ENCODE measurements around the gene CSF2RB. TPM values are rescaled to one million over a fixed set of nuclear protein-coding genes. Genes with fewer than 3 reads are reported as not detected.

CSF2RB gene
- total RNA-seq (2014; rRNA removed; shearing (Covaris generic); ENCODE audit: low replicate concordance): 0.09 TPM in 1 of 2 replicates, not detected in the other

DNA sequence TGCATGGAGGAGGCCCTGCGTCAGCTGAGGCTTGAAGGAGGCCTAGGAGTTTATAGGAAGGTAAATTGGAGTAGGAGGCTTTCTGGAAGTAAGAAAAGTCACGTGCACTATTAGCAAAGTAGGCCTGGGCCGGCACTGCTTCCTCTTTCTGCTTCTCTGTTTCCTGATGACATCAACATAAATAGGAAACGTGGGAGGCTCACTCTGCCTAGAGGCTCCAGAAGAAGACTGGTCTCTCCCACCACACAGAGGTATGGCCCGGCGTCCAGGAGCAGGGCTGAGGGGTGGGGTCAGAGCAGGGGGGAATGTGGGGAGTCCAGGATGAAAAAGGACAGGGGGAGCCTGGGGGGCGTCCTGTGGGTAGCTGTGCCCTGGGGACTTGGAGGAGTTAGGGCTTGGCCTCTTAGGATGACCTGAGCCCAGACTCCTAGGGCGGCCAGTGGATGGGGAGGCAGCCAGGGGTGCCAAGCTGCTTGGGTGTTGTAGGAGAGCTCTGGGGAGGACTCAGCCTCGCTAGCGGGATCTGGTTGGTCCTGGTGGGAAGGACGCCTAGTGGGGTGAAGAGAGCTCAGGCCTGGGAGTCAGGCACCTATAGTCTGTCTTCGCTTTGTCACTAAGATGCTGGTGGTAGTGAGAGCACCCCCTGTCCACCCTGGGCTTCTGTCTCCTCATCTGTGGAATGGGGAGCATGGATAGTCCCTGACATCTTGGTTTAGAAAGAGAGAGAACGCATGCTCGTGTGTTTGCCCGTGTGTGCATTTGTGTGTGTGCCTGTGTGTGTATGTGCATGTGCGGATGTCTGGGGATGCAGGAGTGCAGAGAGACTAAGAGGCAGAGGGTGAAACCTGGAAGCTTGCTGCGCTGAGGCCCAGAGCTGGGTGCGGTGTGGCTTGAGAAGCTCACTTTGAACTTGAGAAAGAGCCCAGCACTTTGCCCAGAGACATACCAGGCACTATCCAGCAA, at the start of gene CSF2RB:
Gene CSF2RB, plus strand, starts transcription at position 202 of the 963 bp plus-strand sequence. CDS start 8,580 bp downstream, outside the sequence.
- in situ Hi-C loops (cut with HindIII; ENCODE audit: low pct_unique_long_range_greater_than_20kb, low sequenced_read_pairs): no loop called here
- no peak for DNase-seq (ENCODE audit: low read depth)

GRCh38 chr22:36863979-36864378, 49.4 kb upstream of the CSF2RB start:
- DNase-seq (ENCODE audit: low read depth): no peak
- in situ Hi-C loops (cut with HindIII; ENCODE audit: low pct_unique_long_range_greater_than_20kb, low sequenced_read_pairs): no loop called here

- in situ Hi-C loops (cut with HindIII; ENCODE audit: low pct_unique_long_range_greater_than_20kb, low sequenced_read_pairs): no loop called here
- DNase-seq (ENCODE audit: low read depth): no peak
These were observed 48.8 kb upstream of the CSF2RB start for GRCh38 chr22:36864454-36865215.

- in situ Hi-C loops (cut with HindIII; ENCODE audit: low pct_unique_long_range_greater_than_20kb, low sequenced_read_pairs): no loop called here
- no peak for DNase-seq (ENCODE audit: low read depth)
These were observed 48.1 kb upstream of the CSF2RB start for GRCh38 chr22:36865346-36865745.

- no peak for DNase-seq (ENCODE audit: low read depth)
- in situ Hi-C loops (cut with HindIII; ENCODE audit: low pct_unique_long_range_greater_than_20kb, low sequenced_read_pairs): no loop called here
These were observed 45.7 kb upstream of the CSF2RB start for GRCh38 chr22:36867695-36868094.

DNA sequence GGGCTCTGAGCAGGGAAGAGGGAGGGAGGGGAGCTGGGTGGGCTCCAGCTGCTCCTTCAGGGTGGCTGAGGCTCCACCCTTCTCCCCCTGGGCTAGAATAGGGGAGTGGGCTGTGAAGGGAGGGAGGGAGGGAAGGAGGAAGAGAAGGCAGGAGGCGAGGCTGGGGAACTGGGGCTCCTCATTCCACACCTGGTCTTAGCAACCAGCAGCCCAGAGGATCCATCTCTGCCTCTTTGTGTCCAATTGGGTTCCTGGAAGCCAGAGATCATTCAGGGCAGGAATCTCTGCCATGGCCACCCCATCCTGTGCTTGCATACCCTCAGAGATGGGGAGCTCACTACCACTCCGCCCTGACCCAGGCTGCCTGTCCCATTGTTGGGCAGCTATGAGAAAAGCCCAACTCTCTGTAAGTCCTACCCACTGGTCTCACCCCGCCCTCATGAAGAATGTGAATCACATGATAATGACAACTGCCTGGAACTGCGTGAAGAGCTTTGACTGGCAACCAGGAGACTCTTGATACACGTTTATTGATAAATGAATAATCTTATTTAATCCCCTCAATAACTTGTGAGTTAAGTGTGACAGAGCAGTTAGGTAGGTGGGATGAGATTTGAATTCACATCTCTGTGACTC, 44.8 kb upstream of the CSF2RB start:
- DNase-seq (ENCODE audit: low read depth): no peak
- in situ Hi-C loops (cut with HindIII; ENCODE audit: low pct_unique_long_range_greater_than_20kb, low sequenced_read_pairs): no loop called here

DNA sequence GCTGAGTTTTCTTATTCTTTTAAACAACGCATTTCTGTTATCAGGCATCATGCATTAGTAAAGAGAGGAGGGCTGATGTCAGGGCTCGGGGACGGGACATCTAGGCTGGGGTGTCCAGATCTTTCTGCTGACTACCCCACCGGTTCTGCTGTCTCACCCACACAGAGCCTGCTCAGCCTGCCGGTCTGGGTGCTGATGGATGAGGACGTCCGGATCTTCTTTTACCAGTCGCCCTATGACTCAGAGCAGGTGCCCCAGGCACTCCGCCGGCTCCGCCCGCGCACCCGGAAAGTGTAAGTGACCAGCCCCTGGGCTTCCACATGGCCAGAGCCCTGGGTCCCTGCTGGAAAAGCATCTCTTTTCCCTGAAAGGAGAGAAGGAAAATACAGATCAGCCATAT, 43.2 kb upstream of the CSF2RB start:
- in situ Hi-C loops (cut with HindIII; ENCODE audit: low pct_unique_long_range_greater_than_20kb, low sequenced_read_pairs): no loop called here
- DNase-seq (ENCODE audit: low read depth): no peak

- no peak for DNase-seq (ENCODE audit: low read depth)
- in situ Hi-C loops (cut with HindIII; ENCODE audit: low pct_unique_long_range_greater_than_20kb, low sequenced_read_pairs): no loop called here
These were observed 41.8 kb upstream of the CSF2RB start for GRCh38 chr22:36871669-36872081.

- in situ Hi-C loops (cut with HindIII; ENCODE audit: low pct_unique_long_range_greater_than_20kb, low sequenced_read_pairs): no loop called here
These were observed 41.3 kb upstream of the CSF2RB start for GRCh38 chr22:36872084-36872483.

DNA sequence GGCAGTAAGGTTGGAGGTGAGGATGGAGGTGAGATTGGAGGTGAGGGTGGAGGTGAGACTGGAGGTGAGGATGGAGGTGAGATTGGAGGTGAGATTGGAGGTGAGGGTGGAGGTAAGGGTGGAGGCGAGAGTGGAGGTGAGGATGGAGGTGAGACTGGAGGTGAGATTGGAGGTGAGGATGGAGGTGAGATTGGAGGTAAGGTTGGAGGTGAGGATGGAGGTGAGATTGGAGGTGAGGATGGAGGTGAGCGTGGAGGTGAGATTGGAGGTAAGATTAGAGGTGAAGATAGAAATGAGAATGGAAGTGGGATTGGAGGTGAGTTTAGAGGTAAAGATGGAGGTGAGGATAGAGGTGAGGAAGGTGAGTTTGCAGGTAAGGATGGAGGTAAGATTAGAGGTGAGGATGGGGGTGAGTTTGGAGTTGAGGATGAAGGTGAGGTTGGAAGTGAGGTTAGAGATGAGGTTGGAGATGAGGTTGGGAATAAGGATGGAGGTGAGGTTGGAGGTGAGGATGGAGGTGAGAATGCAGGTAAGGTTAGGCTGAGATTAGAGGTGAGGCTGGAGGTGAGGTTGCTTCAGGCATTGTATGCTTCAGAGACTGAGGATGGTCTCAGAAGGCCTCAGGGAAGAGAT, 40.4 kb upstream of the CSF2RB start:
- in situ Hi-C loops (cut with HindIII; ENCODE audit: low pct_unique_long_range_greater_than_20kb, low sequenced_read_pairs): no loop called here
- no peak for DNase-seq (ENCODE audit: low read depth)

More at GRCh38 chr22:36872084-36872483, 41.3 kb upstream of the CSF2RB start:
- no peak for DNase-seq (ENCODE audit: low read depth)

DNA sequence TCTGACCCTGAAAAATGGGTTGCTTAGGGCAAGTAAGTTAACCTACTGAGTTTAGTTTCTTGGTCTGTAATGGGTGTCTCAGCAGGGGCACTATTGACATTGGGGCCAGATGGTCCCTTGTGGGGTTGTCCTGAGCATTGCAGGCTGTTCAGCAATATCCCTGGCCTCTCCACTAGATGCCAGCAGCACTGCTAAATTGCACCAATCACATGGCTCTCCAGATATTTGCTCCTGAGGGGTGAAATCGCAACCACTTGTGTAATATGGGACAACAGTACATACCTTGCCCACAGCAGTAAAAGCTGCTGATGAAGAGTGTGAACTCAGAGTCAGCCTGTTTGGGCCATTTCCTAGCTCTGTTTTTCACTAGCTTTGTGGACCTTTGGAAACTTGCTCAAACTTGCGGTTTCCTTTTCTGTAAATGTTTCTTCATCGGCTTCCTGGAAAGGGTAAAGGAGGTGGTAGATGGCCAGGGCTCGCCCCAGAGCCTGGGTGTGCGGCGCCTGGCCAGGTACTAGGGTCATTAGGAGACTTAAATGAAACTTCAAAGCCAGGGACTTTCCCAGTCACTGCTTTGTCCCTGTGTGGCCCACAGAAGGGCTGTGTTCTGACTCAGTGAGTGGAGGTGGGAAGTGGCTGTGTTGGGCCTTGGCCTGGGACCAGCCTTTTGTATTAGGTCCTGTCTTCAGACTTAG, 39.7 kb upstream of the CSF2RB start:
- in situ Hi-C loops (cut with HindIII; ENCODE audit: low pct_unique_long_range_greater_than_20kb, low sequenced_read_pairs): no loop called here
- peak; percentile 28 for DNase-seq (ENCODE audit: low read depth)

DNA sequence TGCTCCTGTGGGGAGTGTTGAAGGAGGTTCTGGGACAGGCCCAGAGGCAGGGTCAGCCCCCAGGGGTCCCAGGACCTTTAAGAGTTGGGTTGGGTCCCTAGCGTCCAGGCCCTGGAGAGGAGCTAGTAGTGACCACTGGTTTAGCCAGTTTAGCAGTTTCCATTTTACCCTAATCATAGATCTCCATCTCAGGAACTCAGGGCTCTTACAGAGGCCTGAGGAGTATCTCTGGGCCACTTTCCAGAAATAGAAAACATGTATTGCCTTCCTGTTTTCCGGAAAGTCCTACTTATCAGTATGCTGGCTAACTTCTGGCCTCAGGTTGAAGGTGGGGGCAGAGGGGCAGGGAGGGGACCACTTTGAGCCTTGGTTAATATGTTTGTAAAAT, 39.1 kb upstream of the CSF2RB start:
- no peak for DNase-seq (ENCODE audit: low read depth)
- in situ Hi-C loops (cut with HindIII; ENCODE audit: low pct_unique_long_range_greater_than_20kb, low sequenced_read_pairs): no loop called here

GRCh38 chr22:36874736-36875135, 38.7 kb upstream of the CSF2RB start:
- DNase-seq (ENCODE audit: low read depth): no peak
- in situ Hi-C loops (cut with HindIII; ENCODE audit: low pct_unique_long_range_greater_than_20kb, low sequenced_read_pairs): no loop called here

- in situ Hi-C loops (cut with HindIII; ENCODE audit: low pct_unique_long_range_greater_than_20kb, low sequenced_read_pairs): no loop called here
- DNase-seq (ENCODE audit: low read depth): no peak
These were observed 37.7 kb upstream of the CSF2RB start for GRCh38 chr22:36875741-36876140.

DNA sequence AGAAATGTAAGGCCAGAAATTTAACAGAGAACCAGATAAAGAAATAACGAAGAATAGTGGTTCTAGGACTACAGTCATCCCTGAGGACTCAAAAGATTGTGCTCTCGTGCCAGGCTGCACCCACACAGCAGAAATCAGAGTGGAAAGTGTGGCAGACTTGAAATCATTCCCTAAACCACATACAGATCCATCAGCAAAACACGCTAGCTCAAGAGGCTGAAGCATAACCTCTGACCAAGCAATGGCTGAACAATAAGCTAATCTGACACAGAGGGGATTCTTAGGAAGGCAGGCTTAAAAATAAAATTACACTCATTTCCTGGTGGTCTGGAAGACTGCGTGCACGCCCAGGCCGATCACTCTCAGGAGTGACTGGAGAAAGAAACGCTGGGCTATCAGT, 33.7 kb upstream of the CSF2RB start:
- DNase-seq (ENCODE audit: low read depth): no peak
- in situ Hi-C loops (cut with HindIII; ENCODE audit: low pct_unique_long_range_greater_than_20kb, low sequenced_read_pairs): no loop called here

- peak; percentile 17 for DNase-seq (ENCODE audit: low read depth)
- in situ Hi-C loops (cut with HindIII; ENCODE audit: low pct_unique_long_range_greater_than_20kb, low sequenced_read_pairs): no loop called here
These were observed 31.8 kb upstream of the CSF2RB start for GRCh38 chr22:36881504-36882245.

Measured in Caki2 (cell line).